Ovary (tissue), 3 donors: ENCODE data around the gene USP16.
"Not testable (repeated sequence)": the region's sequence is repeated elsewhere in the genome, so short reads cannot be mapped to it uniquely, and the experiment has no call there.

Experiments
- EP300 ChIP-seq: sonication (generic); formaldehyde crosslinking; IDR thresholded peaks from one replicate; pipeline ENCODE4 v1.6.1; 2017; ENCODE audit warnings: antibody characterized with exemption
- POLR2A ChIP-seq: fragments of 450-650 bp; IDR thresholded peaks from one replicate; pipeline ENCODE4 v1.6.1; 2017; ENCODE audit warnings: antibody characterized with exemption, mild to moderate bottlenecking, moderate library complexity
- TF ChIP-seq, protein P1 (sequence below), 3 donors: fragments of 450-650 bp in 2 of 3; fragments of 200-600 bp in 1 of 3; IDR thresholded peaks; one replicate each; pipeline versions ENCODE4 v1.5.1 to v1.8.0; 2016 to 2022; ENCODE audit warnings: antibody characterized with exemption in 3 of 3, mild to moderate bottlenecking in 1 of 3
- donor health status: DM: no; HTN: no; CAD: no.

DNA sequence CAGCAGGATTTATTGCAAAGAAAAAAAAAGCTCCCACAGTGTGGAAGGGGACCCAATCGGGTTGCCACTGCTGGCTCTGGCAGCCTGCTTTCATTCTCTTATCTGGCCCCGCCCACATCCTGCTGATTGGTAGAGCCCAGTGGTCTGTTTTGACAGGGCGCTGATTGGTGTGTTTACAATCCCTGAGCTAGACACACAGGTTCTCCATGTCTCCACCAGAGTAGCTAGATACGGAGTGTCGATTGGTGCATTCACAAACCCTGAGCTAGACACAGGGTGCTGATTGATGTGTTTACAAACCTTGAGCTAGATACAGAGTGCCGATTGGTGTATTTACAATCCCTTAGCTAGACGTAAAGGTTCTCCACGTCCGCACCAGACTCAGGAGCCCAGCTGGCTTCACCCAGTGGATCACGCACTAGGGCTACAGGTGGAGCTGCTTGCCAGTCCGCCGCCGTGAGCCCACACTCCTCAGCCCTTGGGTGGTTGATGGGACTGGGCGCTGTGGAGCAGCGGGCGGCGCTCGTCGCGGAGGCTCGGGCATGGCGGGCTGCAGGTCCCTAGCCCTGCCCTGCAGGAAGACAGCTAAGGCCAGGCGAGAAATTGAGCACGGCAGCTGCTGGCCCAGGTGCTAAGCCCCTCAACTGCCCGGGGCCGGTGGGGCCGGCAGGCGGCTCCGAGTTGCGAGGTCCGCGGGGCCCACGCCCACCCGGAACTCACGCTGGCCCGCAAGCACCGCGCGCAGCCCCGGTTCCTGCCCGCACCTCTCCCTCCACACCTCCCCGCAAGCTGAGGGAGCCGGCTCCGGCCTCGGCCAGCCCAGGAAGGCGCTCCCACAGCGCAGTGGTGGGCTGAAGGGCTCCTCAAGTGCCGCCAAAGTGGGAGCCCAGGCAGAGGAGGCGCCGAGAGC, 52.5 kb downstream of the USP16 start:
- TF ChIP-seq, protein P1, sequence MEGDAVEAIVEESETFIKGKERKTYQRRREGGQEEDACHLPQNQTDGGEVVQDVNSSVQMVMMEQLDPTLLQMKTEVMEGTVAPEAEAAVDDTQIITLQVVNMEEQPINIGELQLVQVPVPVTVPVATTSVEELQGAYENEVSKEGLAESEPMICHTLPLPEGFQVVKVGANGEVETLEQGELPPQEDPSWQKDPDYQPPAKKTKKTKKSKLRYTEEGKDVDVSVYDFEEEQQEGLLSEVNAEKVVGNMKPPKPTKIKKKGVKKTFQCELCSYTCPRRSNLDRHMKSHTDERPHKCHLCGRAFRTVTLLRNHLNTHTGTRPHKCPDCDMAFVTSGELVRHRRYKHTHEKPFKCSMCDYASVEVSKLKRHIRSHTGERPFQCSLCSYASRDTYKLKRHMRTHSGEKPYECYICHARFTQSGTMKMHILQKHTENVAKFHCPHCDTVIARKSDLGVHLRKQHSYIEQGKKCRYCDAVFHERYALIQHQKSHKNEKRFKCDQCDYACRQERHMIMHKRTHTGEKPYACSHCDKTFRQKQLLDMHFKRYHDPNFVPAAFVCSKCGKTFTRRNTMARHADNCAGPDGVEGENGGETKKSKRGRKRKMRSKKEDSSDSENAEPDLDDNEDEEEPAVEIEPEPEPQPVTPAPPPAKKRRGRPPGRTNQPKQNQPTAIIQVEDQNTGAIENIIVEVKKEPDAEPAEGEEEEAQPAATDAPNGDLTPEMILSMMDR (IDR thresholded peaks at IDR 0.05) = not testable (repeated sequence)
- TF ChIP-seq EP300, POLR2A: not testable (repeated sequence)
